ENCODE measurements around the gene CAVIN2. TPM values are rescaled to one million over a fixed set of nuclear protein-coding genes. Genes with fewer than 3 reads are reported as not detected.

Gene CAVIN2
- total RNA-seq, 8 experiments from 2014 or later, result 0.05 to 9.5 (median 0.35) TPM; not detected in 2

- in situ Hi-C loops (cut with MboI; ENCODE audit: low pct_unique_long_range_greater_than_20kb in 2 of 9, low sequenced_read_pairs in 9 of 9, unreplicated experiment in 9 of 9), result no loop called here
- H3K4me1 ChIP-seq (replicated peaks in 1 of 2), result no peaks in the 10 kb centered on the region
- no peak overlapping the region for H3K4me3 ChIP-seq
- peak in 1 of 8 experiments; percentile 27 for ATAC-seq (replicated peaks in 6 of 8)
- WGBS, 10 experiments, result 80 to 100% (median 85%) methylated on average over 1 of the region's 1 CpG; no CpG with 5 or more reads in 7 of the 10 experiments
- H3K27ac ChIP-seq, result no peak overlapping the region
These were observed 15.4 kb downstream of the CAVIN2 start for GRCh38 chr2:191831410-191831994.

GRCh38 chr2:191824398-191824797 is 22.5 kb downstream of the CAVIN2 start:
- ATAC-seq (replicated peaks in 6 of 8), result peak in 7 of 8 experiments; percentile 47 to 97 (median 66)
- Histone ChIP-seq H3K4me3 (no peak overlapping the region), H3K4me1 (replicated peaks in 1 of 2) (no peaks in the 10 kb centered on the region), H3K27ac (no peak overlapping the region)
- in situ Hi-C loops (cut with MboI; ENCODE audit: low pct_unique_long_range_greater_than_20kb in 2 of 9, low sequenced_read_pairs in 9 of 9, unreplicated experiment in 9 of 9), result loop anchor here in 5 of 9 experiments (25.0 kb wide), 3 partner anchors 262 to 463 kb away; no protein-coding TSS in a partner anchor
- WGBS, 10 experiments, result 57 to 100% (median 82%) methylated on average over 1 to 2 of the region's 2 CpGs; no CpG with 5 or more reads in 1 of the 10 experiments

DNA sequence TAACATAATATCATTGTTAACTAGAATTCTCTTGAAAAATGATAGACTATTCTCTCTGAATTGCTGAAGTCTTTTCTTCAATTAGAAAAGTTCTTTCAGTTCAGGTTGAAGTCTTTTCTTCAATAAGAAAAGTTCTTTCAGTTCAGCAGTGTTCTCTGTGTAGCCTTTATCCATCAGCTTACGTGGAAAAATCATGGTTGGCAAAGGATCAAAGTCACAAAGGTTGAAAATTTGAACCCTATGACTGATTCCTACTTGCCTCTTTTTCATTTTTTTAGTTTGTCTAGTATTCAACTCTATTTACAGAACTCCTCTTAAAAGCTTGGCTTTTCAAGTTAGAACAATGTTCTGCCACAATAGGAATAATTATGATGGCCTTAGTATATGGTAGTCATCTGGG is 25.8 kb downstream of the CAVIN2 start:
- Histone ChIP-seq H3K4me1 (replicated peaks in 1 of 2) (no peaks in the 10 kb centered on the region), H3K4me3 (no peak overlapping the region), H3K27ac (no peak overlapping the region)
- ATAC-seq (replicated peaks in 6 of 8), result no peak
- in situ Hi-C loops (cut with MboI; ENCODE audit: low pct_unique_long_range_greater_than_20kb in 2 of 9, low sequenced_read_pairs in 9 of 9, unreplicated experiment in 9 of 9), result loop anchor here in 5 of 9 experiments (25.0 kb wide), 3 partner anchors 259 to 466 kb away; no protein-coding TSS in a partner anchor
- WGBS, 10 experiments, result 50 to 100% (median 88%) methylated on average over 1 of the region's 1 CpG; no CpG with 5 or more reads in 1 of the 10 experiments

DNA sequence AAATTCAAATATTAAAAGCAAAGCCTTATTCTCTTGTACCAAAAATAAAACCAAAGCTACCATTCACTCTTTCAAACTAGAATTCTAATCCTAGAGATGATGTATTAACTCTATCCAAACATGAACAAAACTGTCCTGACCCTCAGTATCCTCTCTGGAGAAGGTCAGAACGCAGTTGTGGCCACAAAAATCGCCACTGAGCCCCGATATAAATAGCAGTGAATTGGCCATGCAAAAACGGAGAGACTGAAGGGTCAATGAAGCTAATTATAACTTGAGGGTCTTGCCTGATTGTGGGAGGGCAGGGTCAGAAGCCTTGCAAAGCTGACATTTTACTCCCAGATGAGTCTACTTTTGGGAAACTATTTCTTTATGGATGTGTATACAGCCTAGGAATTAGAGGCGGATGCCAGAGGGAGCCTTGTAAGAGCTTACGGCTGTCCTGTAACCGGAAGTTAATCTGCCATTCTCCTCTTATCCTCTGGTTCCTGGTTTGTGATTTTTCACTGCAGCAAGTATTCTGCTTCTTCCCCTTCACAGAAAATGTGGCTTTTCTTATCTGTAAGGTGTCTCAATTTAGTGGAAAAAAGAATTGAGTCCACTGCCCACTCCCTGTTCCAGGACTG is 28.1 kb downstream of the CAVIN2 start:
- ATAC-seq (replicated peaks in 6 of 8), result no peak
- Histone ChIP-seq H3K27ac (no peak overlapping the region), H3K4me1 (replicated peaks in 1 of 2) (peaks cover 0 to 7% of the 10 kb centered on the region in 2 donors), H3K4me3 (no peak overlapping the region)
- WGBS, 10 experiments, result 62 to 100% (median 93%) methylated on average over 1 to 7 of the region's 7 CpGs
- in situ Hi-C loops (cut with MboI; ENCODE audit: low pct_unique_long_range_greater_than_20kb in 2 of 9, low sequenced_read_pairs in 9 of 9, unreplicated experiment in 9 of 9), result loop anchor here in 5 of 9 experiments (10.0 to 25.0 kb wide), 5 partner anchors 257 to 468 kb away; no protein-coding TSS in a partner anchor

DNA sequence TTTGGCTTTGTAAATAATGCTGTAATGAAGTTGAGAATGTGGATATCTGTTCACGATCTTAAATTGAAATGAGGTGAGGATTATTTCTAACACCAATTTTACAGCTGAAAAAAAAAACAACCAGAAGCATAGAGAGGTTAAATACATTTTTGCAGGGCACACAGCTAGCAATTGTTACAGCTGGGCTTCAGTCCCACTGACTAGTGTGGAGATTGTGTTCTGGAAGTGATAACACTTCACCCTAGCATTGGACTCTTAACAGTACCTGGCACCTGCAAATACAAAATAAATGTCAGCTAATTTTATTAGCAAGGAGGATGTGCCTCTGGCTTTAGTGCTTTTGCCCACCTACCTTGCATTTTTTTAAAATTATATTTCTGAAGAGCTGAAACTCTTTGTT is 28.8 kb downstream of the CAVIN2 start:
- no peak for ATAC-seq (replicated peaks in 6 of 8)
- WGBS, 10 experiments, result 40 to 100% (median 86%) methylated on average over 1 of the region's 1 CpG
- in situ Hi-C loops (cut with MboI; ENCODE audit: low pct_unique_long_range_greater_than_20kb in 2 of 9, low sequenced_read_pairs in 9 of 9, unreplicated experiment in 9 of 9), result loop anchor here in 5 of 9 experiments (10.0 to 25.0 kb wide), 5 partner anchors 256 to 469 kb away; no protein-coding TSS in a partner anchor
- Histone ChIP-seq H3K27ac (no peak overlapping the region), H3K4me3 (no peak overlapping the region), H3K4me1 (replicated peaks in 1 of 2) (peaks cover 0 to 7% of the 10 kb centered on the region in 2 donors)

- no peak overlapping the region for H3K27ac ChIP-seq
- no peak for ATAC-seq (replicated peaks in 6 of 8)
- in situ Hi-C loops (cut with MboI; ENCODE audit: low pct_unique_long_range_greater_than_20kb in 2 of 9, low sequenced_read_pairs in 9 of 9, unreplicated experiment in 9 of 9), result loop anchor here in 5 of 9 experiments (10.0 to 25.0 kb wide), 5 partner anchors 253 to 472 kb away; no protein-coding TSS in a partner anchor
- no peak overlapping the region for H3K4me3 ChIP-seq
- WGBS, 10 experiments, result 78 to 100% (median 90%) methylated on average over 1 of the region's 1 CpG; no CpG with 5 or more reads in 6 of the 10 experiments
- peaks cover 0 to 13% of the 10 kb centered on the region in 2 donors for H3K4me1 ChIP-seq (replicated peaks in 1 of 2)
These were observed 31.9 kb downstream of the CAVIN2 start for GRCh38 chr2:191815010-191815409.

DNA sequence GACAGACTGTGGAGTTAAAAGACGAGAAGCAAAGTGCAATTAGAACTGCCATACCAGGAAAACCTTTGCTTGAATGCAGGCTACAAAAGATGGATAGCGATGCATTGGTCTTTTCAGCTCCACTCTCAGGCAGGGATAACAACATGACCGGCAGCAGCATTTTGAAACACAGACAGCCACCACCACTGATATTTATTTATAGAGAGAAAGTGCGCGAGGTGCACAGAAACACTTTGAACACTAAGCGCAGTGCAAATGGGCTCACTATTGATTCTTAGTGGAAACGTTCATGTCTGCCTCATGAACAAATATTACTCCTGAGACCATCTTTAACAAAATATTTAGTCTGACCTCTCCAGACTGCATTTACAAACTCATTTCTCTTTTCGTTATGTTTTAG is 32.9 kb downstream of the CAVIN2 start:
- Histone ChIP-seq H3K4me1 (replicated peaks in 1 of 2) (peaks cover 0 to 13% of the 10 kb centered on the region in 2 donors), H3K27ac (no peak overlapping the region), H3K4me3 (no peak overlapping the region)
- ATAC-seq (replicated peaks in 6 of 8), result peak in 5 of 8 experiments; percentile 29 to 79 (median 41)
- WGBS, 10 experiments, result 54 to 100% (median 74%) methylated on average over 1 to 8 of the region's 8 CpGs; no CpG with 5 or more reads in 1 of the 10 experiments
- in situ Hi-C loops (cut with MboI; ENCODE audit: low pct_unique_long_range_greater_than_20kb in 2 of 9, low sequenced_read_pairs in 9 of 9, unreplicated experiment in 9 of 9), result loop anchor here in 6 of 9 experiments (5.0 to 25.0 kb wide), 6 partner anchors 252 to 473 kb away; no protein-coding TSS in a partner anchor

DNA sequence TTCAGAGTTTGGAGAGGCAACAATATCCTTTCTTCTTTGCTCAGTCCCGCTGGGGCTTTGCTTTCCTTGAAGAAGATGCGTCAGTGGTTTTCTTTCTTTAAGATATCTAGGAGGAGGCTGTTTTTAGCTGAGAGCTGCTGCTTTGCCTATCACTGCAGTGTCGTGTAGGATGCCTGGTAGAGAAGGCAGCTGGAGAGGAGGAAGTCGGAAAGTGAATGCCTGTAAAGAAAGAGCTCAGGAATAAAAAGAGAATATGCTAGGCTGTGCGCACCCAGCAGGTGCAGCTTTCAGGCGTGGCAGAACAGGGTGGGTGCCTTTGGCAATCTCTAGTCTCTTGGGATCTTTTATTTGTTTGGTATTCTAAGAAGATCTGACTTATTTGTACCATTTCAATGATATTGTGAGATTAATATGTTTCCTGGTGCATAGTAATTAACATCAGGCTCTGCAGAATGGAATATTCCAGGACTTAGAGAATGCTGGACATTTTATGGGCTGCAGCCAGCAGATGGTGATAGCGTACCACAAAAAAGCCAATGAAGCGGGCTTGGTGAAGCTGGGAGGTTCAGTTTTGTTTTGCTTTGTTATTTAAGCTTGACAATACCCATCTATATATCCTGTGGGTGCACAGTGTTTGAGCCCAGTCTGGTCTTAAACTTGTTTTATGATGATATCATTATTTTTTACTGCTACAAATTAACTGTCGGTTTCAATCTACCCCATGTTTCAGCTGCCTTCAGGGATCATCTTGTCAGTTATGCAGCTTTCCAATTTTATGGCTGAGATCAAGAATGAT is 34.9 kb downstream of the CAVIN2 start:
- WGBS, 10 experiments, result 0 to 93% (median 43%) methylated on average over 1 to 9 of the region's 9 CpGs
- H3K27ac ChIP-seq, result no peak overlapping the region
- H3K4me1 ChIP-seq (replicated peaks in 1 of 2), result peaks cover 0 to 13% of the 10 kb centered on the region in 2 donors
- in situ Hi-C loops (cut with MboI; ENCODE audit: low pct_unique_long_range_greater_than_20kb in 2 of 9, low sequenced_read_pairs in 9 of 9, unreplicated experiment in 9 of 9), result loop anchor here in 6 of 9 experiments (5.0 to 25.0 kb wide), 6 partner anchors 250 to 475 kb away; no protein-coding TSS in a partner anchor
- no peak overlapping the region for H3K4me3 ChIP-seq
- peak; percentile 83 to 95 (median 90) for ATAC-seq (replicated peaks in 6 of 8)

GRCh38 chr2:191806396-191806795 is 40.5 kb downstream of the CAVIN2 start:
- H3K27ac ChIP-seq, result no peak overlapping the region
- no peak overlapping the region for H3K4me3 ChIP-seq
- in situ Hi-C loops (cut with MboI; ENCODE audit: low pct_unique_long_range_greater_than_20kb in 2 of 9, low sequenced_read_pairs in 9 of 9, unreplicated experiment in 9 of 9), result loop anchor here in 5 of 9 experiments (10.0 to 25.0 kb wide), 4 partner anchors 244 to 481 kb away; no protein-coding TSS in a partner anchor
- H3K4me1 ChIP-seq (replicated peaks in 1 of 2), result peaks cover 0 to 13% of the 10 kb centered on the region in 2 donors
- WGBS, 10 experiments, result 100% methylated on average over 1 of the region's 1 CpG; no CpG with 5 or more reads in 7 of the 10 experiments
- ATAC-seq (replicated peaks in 6 of 8), result peak in 1 of 8 experiments; percentile 57

DNA sequence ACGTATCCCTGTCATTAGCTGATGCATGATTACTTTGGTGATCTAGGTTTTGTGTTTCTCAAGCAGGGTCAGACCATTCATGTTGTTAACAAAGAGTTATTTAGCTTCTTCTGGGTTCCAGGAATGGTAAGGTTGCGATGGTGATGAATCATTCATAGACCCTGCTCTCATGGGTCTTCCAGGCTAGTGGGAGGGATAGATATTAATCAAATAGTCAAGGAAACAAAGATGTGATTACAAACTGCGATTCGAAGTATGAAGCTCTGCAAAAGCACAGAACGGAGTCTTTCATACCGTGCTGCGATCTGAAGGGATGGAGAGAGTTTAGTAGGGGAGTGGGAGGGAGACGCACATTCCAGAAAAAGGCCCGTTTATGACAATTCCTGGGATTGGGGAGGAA is 42.1 kb downstream of the CAVIN2 start:
- Histone ChIP-seq H3K27ac (no peak overlapping the region), H3K4me3 (peak overlapping the region in 1 of 5 donors; percentile 12), H3K4me1 (replicated peaks in 1 of 2) (peaks cover 0 to 13% of the 10 kb centered on the region in 2 donors)
- peak in 5 of 8 experiments; percentile 87 to 96 (median 94) for ATAC-seq (replicated peaks in 6 of 8)
- 0 to 100% (median 54%) methylated on average over 1 to 9 of the region's 9 CpGs; no CpG with 5 or more reads in 1 of the 10 experiments for WGBS, 10 experiments
- in situ Hi-C loops (cut with MboI; ENCODE audit: low pct_unique_long_range_greater_than_20kb in 2 of 9, low sequenced_read_pairs in 9 of 9, unreplicated experiment in 9 of 9), result loop anchor here in 5 of 9 experiments (10.0 to 25.0 kb wide), 4 partner anchors 242 to 483 kb away; no protein-coding TSS in a partner anchor

GRCh38 chr2:191803007-191803406 is 43.9 kb downstream of the CAVIN2 start:
- WGBS, 10 experiments, result 82 to 100% (median 100%) methylated on average over 1 of the region's 1 CpG; no CpG with 5 or more reads in 1 of the 10 experiments
- in situ Hi-C loops (cut with MboI; ENCODE audit: low pct_unique_long_range_greater_than_20kb in 2 of 9, low sequenced_read_pairs in 9 of 9, unreplicated experiment in 9 of 9), result loop anchor here in 5 of 9 experiments (10.0 to 25.0 kb wide), 4 partner anchors 241 to 484 kb away; no protein-coding TSS in a partner anchor
- Histone ChIP-seq H3K4me1 (replicated peaks in 1 of 2) (peaks cover 0 to 18% of the 10 kb centered on the region in 2 donors), H3K4me3 (no peak overlapping the region), H3K27ac (no peak overlapping the region)
- no peak for ATAC-seq (replicated peaks in 6 of 8)

DNA sequence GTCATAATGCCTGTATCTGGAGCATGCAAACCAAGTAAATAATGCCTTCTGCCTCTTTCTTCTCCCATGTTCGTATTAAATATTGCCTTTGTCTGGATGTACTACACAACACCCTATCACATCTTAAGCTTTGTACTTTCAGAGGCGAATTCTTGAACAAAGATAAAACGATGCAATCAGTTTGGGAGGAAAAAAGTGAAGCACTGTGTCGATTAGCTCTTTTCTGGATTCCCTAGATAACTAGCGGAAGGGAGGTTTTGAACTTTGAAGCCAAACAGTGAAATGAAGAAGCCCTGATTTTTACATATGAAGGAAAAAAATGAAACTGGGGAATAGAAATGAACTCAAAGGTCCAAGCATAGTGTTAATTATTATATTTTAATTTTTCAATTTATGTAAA is 44.7 kb downstream of the CAVIN2 start:
- ATAC-seq (replicated peaks in 6 of 8), result no peak

More for the DNA sequence above, 44.7 kb downstream of the CAVIN2 start:
- 40 to 100% (median 82%) methylated on average over 1 to 5 of the region's 5 CpGs; no CpG with 5 or more reads in 1 of the 10 experiments for WGBS, 10 experiments
- no peak overlapping the region for H3K27ac ChIP-seq
- no peak overlapping the region for H3K4me3 ChIP-seq
- in situ Hi-C loops (cut with MboI; ENCODE audit: low pct_unique_long_range_greater_than_20kb in 2 of 9, low sequenced_read_pairs in 9 of 9, unreplicated experiment in 9 of 9), result loop anchor here in 5 of 9 experiments (10.0 to 25.0 kb wide), 4 partner anchors 240 to 485 kb away; no protein-coding TSS in a partner anchor
- peaks cover 0 to 26% of the 10 kb centered on the region in 2 donors for H3K4me1 ChIP-seq (replicated peaks in 1 of 2)
